HG03460 (cell line): ENCODE data around the gene GAD1.

Experiments
- ATAC-seq: cut with Tn5 transposase; IDR thresholded peaks from one replicate; pipeline ENCODE4 v1.9.1; 2021; ENCODE audit not compliant: unreplicated experiment

GAD1 gene

GRCh38 chr2:170817093-170818035, 677 bp downstream of the GAD1 start:
- no peak for ATAC-seq

GRCh38 chr2:170818036-170818751, 1.5 kb downstream of the GAD1 start:
- no peak for ATAC-seq

GRCh38 chr2:170818752-170819470, 2.2 kb downstream of the GAD1 start:
- ATAC-seq: no peak

GRCh38 chr2:170819680-170820664, 3.3 kb downstream of the GAD1 start:
- ATAC-seq: no peak

GRCh38 chr2:170820757-170821530, 4.3 kb downstream of the GAD1 start:
- ATAC-seq: peak; percentile 44

- ATAC-seq: no peak
Observed at GRCh38 chr2:170821531-170822289, 5.0 kb downstream of the GAD1 start.

- ATAC-seq: no peak
Observed at GRCh38 chr2:170822290-170823087, 5.8 kb downstream of the GAD1 start.

- no peak for ATAC-seq
Observed at GRCh38 chr2:170823088-170823897, 6.6 kb downstream of the GAD1 start.

GRCh38 chr2:170823898-170824215, 7.2 kb downstream of the GAD1 start:
- no peak for ATAC-seq

GRCh38 chr2:170824526-170825015, 7.9 kb downstream of the GAD1 start:
- no peak for ATAC-seq

- no peak for ATAC-seq
Observed at GRCh38 chr2:170827841-170828532, 11.3 kb downstream of the GAD1 start.

- no peak for ATAC-seq
Observed at GRCh38 chr2:170828533-170828916, 11.8 kb downstream of the GAD1 start.

GRCh38 chr2:170829036-170829435, 12.3 kb downstream of the GAD1 start:
- ATAC-seq: no peak

GRCh38 chr2:170830166-170830565, 13.5 kb downstream of the GAD1 start:
- no peak for ATAC-seq

GRCh38 chr2:170831115-170831514, 14.4 kb downstream of the GAD1 start:
- no peak for ATAC-seq

- no peak for ATAC-seq
Observed at GRCh38 chr2:170836027-170836426, 19.3 kb downstream of the GAD1 start.
